HepG2 (cell line): ENCODE results near the gene KAT6B. TPM values are rescaled to one million over a fixed set of nuclear protein-coding genes. Genes with fewer than 3 reads are reported as not detected.

Experiments
- ATAC-seq: fragments of 200-7000 bp; cut with Tn5 transposase; 3 replicates; pipeline ENCODE4 v1.9.1; 2020; ENCODE audit warnings: mild to moderate bottlenecking, moderate library complexity
- BruUV-seq: library from RNA; stranded (reverse); fragments of 400-500 nt; replicated peaks from 2 replicates; lab custom pipeline; 2021; lab: Mats Ljungman, UMichigan
- CTCF ChIA-PET: fragments of 300-600 bp; formaldehyde crosslinking; extraction: SDS; loops from one replicate; lab custom pipeline; 2021; ENCODE audit warnings: low total read pairs, inconsistent platforms, low intra/inter-chr PET ratio; lab: Yijun Ruan, JAX
- POLR2A ChIA-PET: fragments of 350-600 bp; sonication (Branson Sonifier 250); formaldehyde crosslinking; loops from one replicate; lab custom pipeline; 2020; ENCODE audit warnings: antibody characterized with exemption, inconsistent platforms; lab: Yijun Ruan, JAX
- DNase-seq: peaks from one replicate; pipeline ENCODE4 v3.0.0-alpha.2; 2015; ENCODE audit warnings: low spot score
- FAIRE-seq: peaks from 3 replicates; lab custom pipeline; 2011; peaks lifted over from hg19 to GRCh38; lab: Jason Lieb, UNC
- H2AFZ ChIP-seq: one replicate; pipeline ENCODE4 v1.6.1; 2011; ENCODE audit warnings: low read length, inconsistent platforms
- H3K27ac ChIP-seq: fragments of 300-600 bp; 3 replicates; pipeline ENCODE4 v1.8.0; 2011; ENCODE audit warnings: mixed run types, mild to moderate bottlenecking, mixed read lengths, low read length, inconsistent platforms; ENCODE audit not compliant: insufficient read depth; ENCODE audit errors: extremely low read length
- H3K27me3 ChIP-seq, 2 experiments: fragments of 200-600 bp in 1 of 2; 2 replicates in 1 of 2; 3 replicates in 1 of 2; pipeline versions ENCODE4 v1.6.0 to v1.8.0; 2011; ENCODE audit warnings: low read length in 2 of 2, mild to moderate bottlenecking in 2 of 2, moderate library complexity in 2 of 2, inconsistent platforms in 1 of 2; ENCODE audit not compliant: insufficient read depth in 2 of 2, control insufficient read depth in 1 of 2
- H3K36me3 ChIP-seq, 2 experiments: fragments of 200-600 bp in 1 of 2; replicated peaks in 1 of 2; 2 replicates in 1 of 2; 3 replicates in 1 of 2; pipeline versions ENCODE4 v1.5.1 to v1.8.0; 2011; ENCODE audit warnings: low read length in 2 of 2, inconsistent platforms in 1 of 2; ENCODE audit not compliant: insufficient read depth in 2 of 2, control insufficient read depth in 1 of 2
- H3K4me1 ChIP-seq: 2 replicates; pipeline ENCODE4 v1.5.1; 2012; ENCODE audit warnings: low read length, inconsistent platforms; ENCODE audit not compliant: insufficient read depth
- H3K4me2 ChIP-seq: 2 replicates; pipeline ENCODE4 v1.6.0; 2011; ENCODE audit warnings: low read depth, low read length, inconsistent platforms
- H3K4me3 ChIP-seq, 3 experiments: fragments of 200-600 bp in 1 of 3; sonication (generic), shearing (Covaris generic) in 1 of 3; replicated peaks in 1 of 3; 2 replicates each; pipeline ENCODE4 v1.5.1; 2011 to 2016; ENCODE audit warnings: low read length in 3 of 3, inconsistent platforms in 2 of 3, low read depth in 2 of 3, mild to moderate bottlenecking in 2 of 3, control low read depth in 1 of 3, mixed read lengths in 1 of 3; ENCODE audit not compliant: insufficient read depth in 1 of 3
- H3K79me2 ChIP-seq: one replicate; pipeline ENCODE4 v1.6.1; 2011; ENCODE audit warnings: low read length, inconsistent platforms; ENCODE audit not compliant: insufficient read depth
- H3K9ac ChIP-seq: 2 replicates; pipeline ENCODE4 v1.6.0; 2011; ENCODE audit warnings: mild to moderate bottlenecking, low read depth, low read length, inconsistent platforms; ENCODE audit not compliant: insufficient read depth
- H3K9me3 ChIP-seq: 2 replicates; pipeline ENCODE4 v1.5.1; 2012; ENCODE audit warnings: mild to moderate bottlenecking, low read length
- H4K20me1 ChIP-seq: 2 replicates; pipeline ENCODE4 v1.6.0; 2011; ENCODE audit warnings: inconsistent platforms, mild to moderate bottlenecking, low read length, moderate library complexity; ENCODE audit not compliant: insufficient read depth
- ATAD3A ChIP-seq: sonication (generic); formaldehyde crosslinking; IDR thresholded peaks from 2 replicates; pipeline ENCODE4 v1.4.0; 2020; ENCODE audit warnings: missing genetic modification reagents
- ATF5 ChIP-seq: sonication (generic); formaldehyde crosslinking; IDR thresholded peaks from 2 replicates; pipeline ENCODE4 v1.4.0; 2020; ENCODE audit warnings: mild to moderate bottlenecking, low read depth, missing genetic modification reagents
- BORCS8-MEF2B ChIP-seq: sonication (generic); formaldehyde crosslinking; IDR thresholded peaks from 2 replicates; pipeline ENCODE4 v1.8.0; 2022; ENCODE audit warnings: mild to moderate bottlenecking, missing genetic modification reagents
- MTA1 ChIP-seq: sonication (generic); formaldehyde crosslinking; IDR thresholded peaks from 2 replicates; pipeline ENCODE4 v1.4.0; 2020; ENCODE audit warnings: missing genetic modification reagents, mild to moderate bottlenecking, borderline replicate concordance
- MZF1 ChIP-seq: sonication (generic); formaldehyde crosslinking; IDR thresholded peaks from 2 replicates; pipeline ENCODE4 v1.8.1; 2023; ENCODE audit warnings: mild to moderate bottlenecking, missing genetic modification reagents, borderline replicate concordance
- U2AF1 ChIP-seq: fragments of 200-400 bp; formaldehyde crosslinking; optimal IDR thresholded peaks from 2 replicates; pipeline ENCODE3; 2017; ENCODE audit warnings: mild to moderate bottlenecking, low read depth, low read length
- ZIK1 ChIP-seq: sonication (generic); formaldehyde crosslinking; IDR thresholded peaks from 2 replicates; pipeline ENCODE4 v1.5.0; 2020; ENCODE audit warnings: mild to moderate bottlenecking, low read depth, missing genetic modification reagents, borderline replicate concordance
- ZNF207 ChIP-seq: fragments of 450-650 bp; IDR thresholded peaks from 2 replicates; pipeline ENCODE4 v1.6.1; 2016; ENCODE audit warnings: antibody characterized with exemption, borderline replicate concordance
- ZNF570 ChIP-seq: sonication (generic); formaldehyde crosslinking; IDR thresholded peaks from 2 replicates; pipeline ENCODE4 v1.4.0; 2020; ENCODE audit warnings: mild to moderate bottlenecking, missing genetic modification reagents, borderline replicate concordance
- ZNF740 ChIP-seq: sonication (generic); formaldehyde crosslinking; IDR thresholded peaks from 2 replicates; pipeline ENCODE4 v1.4.0; 2020; ENCODE audit warnings: missing genetic modification reagents
- ZNF780A ChIP-seq: sonication (generic); formaldehyde crosslinking; IDR thresholded peaks from 2 replicates; pipeline ENCODE4 v1.8.0; 2022; ENCODE audit warnings: mild to moderate bottlenecking, missing genetic modification reagents, moderate library complexity
- ZNF883 ChIP-seq: sonication (generic); formaldehyde crosslinking; IDR thresholded peaks from 2 replicates; pipeline ENCODE4 v1.5.1; 2020; ENCODE audit warnings: mild to moderate bottlenecking, missing genetic modification reagents; ENCODE audit errors: not compliant biosample characterization
- WGBS: methylation state at CpG from one replicate; pipeline ENCODE4 v1.1.6; 2017; ENCODE audit warnings: low lambda C conversion rate; 5-methylcytosine and 5-hydroxymethylcytosine counted together
- in situ Hi-C: cut with HindIII; loops from 2 replicates; pipeline ENCODE4 v1.10.0; 2017; ENCODE audit warnings: low pct_unique_long_range_greater_than_20kb; ENCODE audit not compliant: extremely low pct_ligation_motif_present
- intact Hi-C: fragments of 100-400 bp; cut with micrococcal nuclease; formaldehyde crosslinking; loops from one replicate; pipeline ENCODE4 v1.10.0; 2022; ENCODE audit not compliant: unreplicated experiment
- polyA plus RNA-seq, 8 experiments: library from polyadenylated mRNA; depleted of rRNA in 3 of 8; stranded (reverse) in 7 of 8; unstranded in 1 of 8; fragments of >200 nt; fragmentation: Illumina TruSeq in 4 of 8; extraction: Trizol in 4 of 8; gene quantifications; 2 replicates each; pipeline versions ENCODE4 v1.2.1 to v1.2.3, GENCODE V29; 2011 to 2016; ENCODE audit warnings: low read depth in 4 of 8, missing spikeins in 1 of 8, mixed read lengths in 1 of 8; ENCODE audit not compliant: insufficient read depth in 1 of 8
- total RNA-seq, 5 experiments: library from RNA; depleted of rRNA; stranded (reverse); fragments of >200 nt; fragmentation: Illumina TruSeq; extraction: Trizol; gene quantifications; 2 replicates each; pipeline ENCODE4 v1.2.3, GENCODE V29; 2016; ENCODE audit warnings: low read depth in 1 of 5

The KAT6B gene
- total and polyA plus RNA-seq, 2 of the 13 experiments (the other 11 are each of a cell fraction or from before 2014, with no cell fraction given) = 3.0 to 9.5 TPM

- Histone ChIP-seq H3K36me3 (no peaks in the 10 kb centered on the region; a peak in 1 of 5 replicates), H3K4me3 (no peak overlapping the region), H3K79me2 (no peaks in the 10 kb centered on the region), H3K9ac (no peak overlapping the region), H3K4me1 (no peaks in the 10 kb centered on the region), H2AFZ (no peak overlapping the region), H3K27me3 (no peaks in the 10 kb centered on the region), H4K20me1 (no peaks in the 10 kb centered on the region), H3K4me2 (no peak overlapping the region), H3K9me3 (no peaks in the 10 kb centered on the region), H3K27ac (no peak overlapping the region)
- in situ Hi-C loops (no loop called here), intact Hi-C loops (no loop called here)
- DNase-seq (no peak), ATAC-seq (no peak), FAIRE-seq (no peak)
- BruUV-seq = no TSS peak
- 85% methylated on average over 2 of the region's 2 CpGs for WGBS
- ChIA-PET CTCF (no interaction called here), POLR2A (no interaction called here)
- no peak for TF ChIP-seq MTA1 (CRISPR knock-in tag)
- no peak for TF ChIP-seq MZF1 (CRISPR knock-in tag)
- TF ChIP-seq ZNF570 (CRISPR knock-in tag) = no peak
- TF ChIP-seq ATF5 (CRISPR knock-in tag) = no peak
- no peak for TF ChIP-seq BORCS8-MEF2B (CRISPR knock-in tag)
- TF ChIP-seq ZNF883 (CRISPR knock-in tag) = no peak
- TF ChIP-seq U2AF1 = no peak
- TF ChIP-seq ZNF740 (CRISPR knock-in tag) = no peak
- no peak for TF ChIP-seq ZNF207
- TF ChIP-seq ZIK1 (CRISPR knock-in tag) = no peak
- no peak for TF ChIP-seq ZNF780A (CRISPR knock-in tag)
- TF ChIP-seq ATAD3A (CRISPR knock-in tag) = no peak
Observed at GRCh38 chr10:75007646-75008045, 181.2 kb downstream of the KAT6B start.
